WERI-Rb-1 (cell line): ENCODE measurements around the gene SORCS1.
"Not testable (repeated sequence)": the region's sequence is repeated elsewhere in the genome, so short reads cannot be mapped to it uniquely, and the experiment has no call there.

Source experiments
- DNase-seq: peaks from one replicate; pipeline ENCODE4 v3.0.0-alpha.2; 2020
- H3K27ac ChIP-seq: fragments of 250-450 bp; sonication (Bioruptor Pico); 2 replicates; pipeline ENCODE4 v1.5.1; 2020; ENCODE audit warnings: mild to moderate bottlenecking, moderate library complexity
- H3K27me3 ChIP-seq: fragments of 250-450 bp; sonication (Bioruptor Pico); 2 replicates; pipeline ENCODE4 v1.5.1; 2021; ENCODE audit warnings: mild to moderate bottlenecking, low read depth, moderate library complexity; ENCODE audit not compliant: insufficient read depth, severe bottlenecking
- H3K36me3 ChIP-seq: fragments of 250-450 bp; sonication (Bioruptor Pico); 2 replicates; pipeline ENCODE4 v1.5.1; 2020; ENCODE audit warnings: mild to moderate bottlenecking, moderate library complexity
- H3K4me3 ChIP-seq: 2 replicates; pipeline ENCODE4 v1.5.1; 2011; ENCODE audit warnings: low read depth, mild to moderate bottlenecking, control low read depth, low read length
- H3K9me3 ChIP-seq: fragments of 250-450 bp; sonication (Bioruptor Pico); 2 replicates; pipeline ENCODE4 v1.5.1; 2021; ENCODE audit warnings: mild to moderate bottlenecking, moderate library complexity; ENCODE audit not compliant: severe bottlenecking
- TF ChIP-seq, protein P1 (sequence below): IDR thresholded peaks from 2 replicates; pipeline ENCODE4 v1.5.1; 2011; ENCODE audit warnings: low read depth, mild to moderate bottlenecking, control low read depth, inconsistent platforms, low read length

Gene SORCS1

DNA sequence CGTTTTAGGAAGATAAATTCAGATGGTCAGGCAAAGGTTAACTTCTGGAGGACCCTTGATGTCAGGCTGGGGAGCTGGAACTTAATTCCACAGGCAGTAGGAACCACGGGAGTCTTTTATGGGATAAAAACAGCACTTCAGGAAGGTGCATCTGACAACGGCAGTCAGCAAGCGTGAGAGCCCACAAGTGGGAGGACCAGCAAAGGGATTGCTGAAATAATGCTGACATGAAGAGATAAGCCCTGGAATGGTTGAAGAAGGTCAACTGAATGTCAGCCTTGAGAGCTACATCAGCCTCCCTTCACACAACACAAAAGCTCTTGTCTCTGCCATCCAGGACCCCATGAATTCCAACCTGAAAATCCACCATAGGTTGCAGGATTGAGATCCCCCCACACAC lies 138.8 kb downstream of the SORCS1 start:
- DNase-seq = no peak
- Histone ChIP-seq H3K9me3 (no peaks in the 10 kb centered on the region), H3K27ac (no peak overlapping the region), H3K36me3 (no peaks in the 10 kb centered on the region), H3K4me3 (no peak overlapping the region), H3K27me3 (no peaks in the 10 kb centered on the region)
- TF ChIP-seq, protein P1, sequence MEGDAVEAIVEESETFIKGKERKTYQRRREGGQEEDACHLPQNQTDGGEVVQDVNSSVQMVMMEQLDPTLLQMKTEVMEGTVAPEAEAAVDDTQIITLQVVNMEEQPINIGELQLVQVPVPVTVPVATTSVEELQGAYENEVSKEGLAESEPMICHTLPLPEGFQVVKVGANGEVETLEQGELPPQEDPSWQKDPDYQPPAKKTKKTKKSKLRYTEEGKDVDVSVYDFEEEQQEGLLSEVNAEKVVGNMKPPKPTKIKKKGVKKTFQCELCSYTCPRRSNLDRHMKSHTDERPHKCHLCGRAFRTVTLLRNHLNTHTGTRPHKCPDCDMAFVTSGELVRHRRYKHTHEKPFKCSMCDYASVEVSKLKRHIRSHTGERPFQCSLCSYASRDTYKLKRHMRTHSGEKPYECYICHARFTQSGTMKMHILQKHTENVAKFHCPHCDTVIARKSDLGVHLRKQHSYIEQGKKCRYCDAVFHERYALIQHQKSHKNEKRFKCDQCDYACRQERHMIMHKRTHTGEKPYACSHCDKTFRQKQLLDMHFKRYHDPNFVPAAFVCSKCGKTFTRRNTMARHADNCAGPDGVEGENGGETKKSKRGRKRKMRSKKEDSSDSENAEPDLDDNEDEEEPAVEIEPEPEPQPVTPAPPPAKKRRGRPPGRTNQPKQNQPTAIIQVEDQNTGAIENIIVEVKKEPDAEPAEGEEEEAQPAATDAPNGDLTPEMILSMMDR = no peak

DNA sequence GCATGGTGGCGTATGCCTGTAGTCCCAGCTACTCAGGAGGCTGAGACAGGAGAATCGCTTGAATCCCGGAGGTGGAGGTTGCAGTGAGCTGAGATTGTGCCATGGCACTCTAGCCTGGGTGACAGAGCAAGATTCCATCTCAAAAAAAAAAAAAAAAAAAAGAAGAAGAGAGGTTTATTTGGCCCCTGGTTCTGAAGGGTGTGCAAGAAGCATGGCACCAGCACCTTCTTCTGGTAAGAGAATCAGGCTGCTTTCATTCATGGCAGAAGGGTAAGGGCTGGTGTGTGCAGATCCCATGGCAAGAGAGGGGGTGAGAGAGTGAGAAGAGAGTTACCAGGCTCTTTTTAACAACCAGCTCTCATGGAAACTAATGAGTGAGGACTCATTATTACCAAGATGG lies 140.5 kb downstream of the SORCS1 start:
- H3K4me3 ChIP-seq, H3K9me3 ChIP-seq, H3K36me3 ChIP-seq, H3K27ac ChIP-seq, DNase-seq, H3K27me3 ChIP-seq: not testable (repeated sequence)

DNA sequence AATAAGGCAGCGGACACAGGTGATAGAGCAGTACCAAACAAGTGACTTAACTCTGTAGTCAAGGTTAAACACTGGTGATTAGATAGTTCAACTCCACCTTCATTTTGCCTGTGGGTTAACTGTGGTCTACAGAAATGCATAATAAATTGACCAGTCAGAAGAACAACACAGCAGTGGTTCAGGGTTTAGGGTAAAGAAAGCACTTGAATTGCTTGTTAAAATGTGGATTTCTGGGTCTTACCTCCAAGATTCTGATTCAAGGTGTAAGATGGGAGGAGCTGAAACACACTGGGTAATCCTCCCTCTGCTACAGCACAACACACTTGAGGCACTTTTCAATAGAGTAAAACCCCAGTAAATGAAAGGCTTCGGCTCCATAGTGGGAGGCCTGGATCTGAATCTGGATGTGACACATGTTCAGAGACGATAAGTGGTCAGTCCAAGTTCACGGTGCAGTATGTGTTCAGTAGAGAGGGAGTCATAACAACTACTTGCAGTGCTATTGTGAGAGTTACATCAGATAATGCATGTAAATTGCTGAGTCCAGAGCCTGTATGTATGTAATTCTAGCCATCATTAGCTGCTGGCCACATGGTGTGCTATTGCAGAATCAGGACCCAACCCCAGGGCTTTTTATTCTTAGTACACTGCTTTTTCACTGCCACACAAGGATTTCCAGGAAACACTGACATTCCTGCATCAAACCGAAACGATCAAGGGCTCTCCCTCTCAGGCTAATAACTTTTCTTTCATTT lies 141.7 kb downstream of the SORCS1 start:
- Histone ChIP-seq H3K27me3 (no peaks in the 10 kb centered on the region), H3K36me3 (no peaks in the 10 kb centered on the region), H3K27ac (no peak overlapping the region), H3K4me3 (no peak overlapping the region), H3K9me3 (no peaks in the 10 kb centered on the region)
- TF ChIP-seq, protein P1 = no peak
- no peak for DNase-seq

DNA sequence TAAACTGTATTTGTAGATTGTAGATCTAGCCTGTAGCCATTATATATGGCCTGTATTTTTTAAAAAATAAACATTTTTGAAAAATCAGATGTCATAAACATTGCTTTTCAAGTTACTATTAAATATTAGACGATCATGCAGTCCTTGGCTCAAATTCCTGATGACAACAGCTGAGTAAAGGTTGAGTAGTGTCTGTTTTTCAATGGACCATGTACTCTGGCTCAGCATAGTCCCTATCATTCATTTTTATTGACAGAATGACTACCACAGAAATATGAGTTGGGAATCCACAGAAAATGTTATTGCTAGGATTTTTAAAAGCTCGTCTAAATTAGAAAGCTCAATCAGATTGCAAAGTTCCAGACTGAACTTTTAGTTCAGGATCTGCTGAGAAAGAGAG lies 145.4 kb downstream of the SORCS1 start:
- no peaks in the 10 kb centered on the region for H3K27me3 ChIP-seq
- H3K9me3 ChIP-seq = no peaks in the 10 kb centered on the region
- TF ChIP-seq, protein P1 = no peak
- DNase-seq = no peak
- no peaks in the 10 kb centered on the region for H3K36me3 ChIP-seq
- H3K4me3 ChIP-seq = no peak overlapping the region
- no peak overlapping the region for H3K27ac ChIP-seq

DNA sequence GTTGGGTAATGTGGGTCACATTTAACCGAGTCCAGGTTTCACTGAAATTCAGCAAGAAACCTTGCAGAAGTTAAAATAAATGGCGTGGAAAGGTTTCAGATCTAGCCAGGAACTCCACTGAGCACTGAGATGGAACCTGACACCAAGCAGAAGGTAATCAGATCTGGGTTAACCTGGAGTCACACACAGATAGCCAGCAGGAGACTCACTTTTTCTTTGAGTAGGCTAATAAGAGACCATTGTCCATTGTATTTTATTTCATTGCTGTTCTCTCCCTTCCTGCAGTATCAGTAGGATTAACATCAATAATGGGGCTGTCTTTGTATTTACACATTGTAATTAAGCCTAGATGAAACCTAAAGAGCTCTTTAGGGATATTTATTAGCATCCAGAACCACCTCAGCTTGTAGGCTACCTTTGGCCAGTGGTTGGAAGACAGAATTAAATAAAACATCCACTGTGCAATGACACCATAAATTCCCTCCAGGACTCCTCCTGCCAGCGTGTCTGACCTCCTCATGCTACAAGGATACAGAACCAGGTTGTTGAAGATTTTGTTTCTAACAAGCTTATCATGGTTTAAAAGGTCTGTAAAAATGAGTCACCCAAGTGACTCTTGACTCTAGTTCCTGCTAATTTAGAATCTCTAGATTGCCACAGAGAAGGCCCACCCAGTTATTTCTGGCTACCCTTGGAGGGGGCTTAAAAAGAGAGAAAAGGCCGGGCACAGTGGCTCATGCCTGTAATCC lies 151.1 kb downstream of the SORCS1 start:
- TF ChIP-seq, protein P1 = no peak
- H3K27me3 ChIP-seq = no peaks in the 10 kb centered on the region
- no peaks in the 10 kb centered on the region for H3K9me3 ChIP-seq
- H3K27ac ChIP-seq = no peak overlapping the region
- no peak overlapping the region for H3K4me3 ChIP-seq
- no peak for DNase-seq
- no peaks in the 10 kb centered on the region for H3K36me3 ChIP-seq

DNA sequence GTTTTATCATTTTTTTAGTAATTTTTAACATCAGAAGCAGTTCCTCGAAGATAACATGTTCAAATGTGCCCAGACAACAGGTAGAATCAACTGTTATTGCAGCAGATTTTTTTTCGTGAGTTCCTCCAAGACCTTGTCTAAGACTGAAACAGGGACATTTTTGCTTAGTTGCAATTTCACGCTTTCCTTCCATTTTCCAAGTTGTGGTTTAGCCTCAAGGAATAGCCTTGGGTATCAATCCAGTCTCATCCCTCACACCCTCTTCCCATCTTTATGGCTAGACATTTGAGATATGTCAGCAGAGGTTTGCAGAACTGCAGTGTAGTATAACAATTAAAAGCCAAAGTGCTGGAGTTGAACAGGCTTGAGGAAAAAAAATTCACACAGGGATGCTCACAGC lies 152.5 kb downstream of the SORCS1 start:
- Histone ChIP-seq H3K27me3 (no peaks in the 10 kb centered on the region), H3K27ac (no peak overlapping the region), H3K36me3 (no peaks in the 10 kb centered on the region), H3K4me3 (no peak overlapping the region), H3K9me3 (no peaks in the 10 kb centered on the region)
- DNase-seq = no peak
- TF ChIP-seq, protein P1 = no peak
